NT2/D1 (cell line): ENCODE measurements around the gene IGSF6.

Experiments used
- YY1 ChIP-seq: IDR thresholded peaks from 2 replicates; pipeline ENCODE4 v1.6.1; 2011; ENCODE audit not compliant: insufficient read length, insufficient read depth
- ZNF274 ChIP-seq: IDR thresholded peaks from 2 replicates; pipeline ENCODE4 v1.6.1; 2011; ENCODE audit warnings: mild to moderate bottlenecking, low read depth, low read length

DNA sequence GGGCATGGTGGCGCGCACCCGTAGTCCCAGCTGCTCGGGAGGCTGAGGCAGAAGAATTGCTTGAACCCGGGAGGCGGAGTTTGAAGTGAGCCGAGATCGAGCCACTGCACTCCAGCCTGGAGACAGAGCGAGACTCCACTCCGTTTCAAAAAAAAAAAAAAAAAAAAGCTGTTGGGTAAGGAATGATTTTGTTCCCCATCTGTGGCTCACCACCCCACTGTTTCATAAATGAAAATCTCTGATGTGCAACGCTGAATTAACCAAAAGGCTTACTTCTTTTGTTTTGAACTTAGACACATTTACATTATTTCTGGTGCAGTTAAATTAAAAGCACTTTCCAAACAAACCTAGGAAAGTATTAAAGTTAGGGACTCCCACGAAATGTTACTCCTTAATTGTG is 54.2 kb downstream of the IGSF6 start:
- TF ChIP-seq YY1: no peak
- TF ChIP-seq ZNF274: no peak
